HFF-Myc (cell line): Measurements from ENCODE around the gene KLK7.

Source experiments
- DNase-seq: peaks from one replicate; pipeline ENCODE4 v3.0.0-alpha.2; 2011; ENCODE audit warnings: low read depth; ENCODE audit errors: extremely low read depth
- H3K4me3 ChIP-seq: replicated peaks from 2 replicates; pipeline ENCODE4 v1.5.1; 2011; ENCODE audit warnings: low read depth, mild to moderate bottlenecking, control low read depth, low read length
- CTCF ChIP-seq: IDR thresholded peaks from 2 replicates; pipeline ENCODE4 v1.5.1; 2012; ENCODE audit warnings: mild to moderate bottlenecking, low read depth, low read length, control low read depth; ENCODE audit errors: missing control alignments

The KLK7 gene

GRCh38 chr19:51012661-51013190, 29.0 kb upstream of the KLK7 start:
- DNase-seq = no peak
- no peak for TF ChIP-seq CTCF
- no peak overlapping the region for H3K4me3 ChIP-seq

- DNase-seq = no peak
- no peak overlapping the region for H3K4me3 ChIP-seq
- no peak for TF ChIP-seq CTCF
These were observed 26.5 kb upstream of the KLK7 start for GRCh38 chr19:51010066-51010795.

GRCh38 chr19:51009061-51009891, 25.6 kb upstream of the KLK7 start:
- no peak overlapping the region for H3K4me3 ChIP-seq
- DNase-seq = no peak
- no peak for TF ChIP-seq CTCF

GRCh38 chr19:51007488-51007887, 23.8 kb upstream of the KLK7 start:
- DNase-seq = no peak
- no peak overlapping the region for H3K4me3 ChIP-seq
- no peak for TF ChIP-seq CTCF

DNA sequence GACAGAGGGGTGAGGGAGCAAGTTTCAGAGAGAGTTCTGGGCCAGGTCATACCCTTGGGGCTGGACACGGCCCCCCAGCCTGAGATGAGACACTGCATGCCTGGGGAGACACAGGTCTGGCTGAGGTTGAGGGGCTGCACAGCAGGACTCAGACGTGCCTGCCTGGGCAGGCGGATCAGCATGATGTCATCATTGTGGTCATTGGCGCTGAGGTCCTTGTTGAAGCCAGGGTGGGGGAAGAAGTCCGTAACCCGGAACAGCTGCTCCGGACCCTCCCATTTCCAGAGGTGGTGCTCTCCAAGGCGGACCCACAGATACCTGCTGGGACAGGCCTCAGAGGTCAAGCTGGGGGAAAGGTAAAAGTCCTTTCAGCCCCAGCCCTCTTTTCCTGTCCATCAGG, 22.7 kb upstream of the KLK7 start:
- H3K4me3 ChIP-seq = no peak overlapping the region
- no peak for DNase-seq
- TF ChIP-seq CTCF = no peak

GRCh38 chr19:51005248-51005647, 21.5 kb upstream of the KLK7 start:
- no peak for TF ChIP-seq CTCF
- no peak for DNase-seq
- no peak overlapping the region for H3K4me3 ChIP-seq
